ENCODE data around the gene SCGB1A1.

SCGB1A1 gene

GRCh38 chr11:62395885-62396551, 22.8 kb upstream of the SCGB1A1 start:
- FAIRE-seq (no peak), DNase-seq (ENCODE audit: insufficient read length, low spot score) (no peak)

DNA sequence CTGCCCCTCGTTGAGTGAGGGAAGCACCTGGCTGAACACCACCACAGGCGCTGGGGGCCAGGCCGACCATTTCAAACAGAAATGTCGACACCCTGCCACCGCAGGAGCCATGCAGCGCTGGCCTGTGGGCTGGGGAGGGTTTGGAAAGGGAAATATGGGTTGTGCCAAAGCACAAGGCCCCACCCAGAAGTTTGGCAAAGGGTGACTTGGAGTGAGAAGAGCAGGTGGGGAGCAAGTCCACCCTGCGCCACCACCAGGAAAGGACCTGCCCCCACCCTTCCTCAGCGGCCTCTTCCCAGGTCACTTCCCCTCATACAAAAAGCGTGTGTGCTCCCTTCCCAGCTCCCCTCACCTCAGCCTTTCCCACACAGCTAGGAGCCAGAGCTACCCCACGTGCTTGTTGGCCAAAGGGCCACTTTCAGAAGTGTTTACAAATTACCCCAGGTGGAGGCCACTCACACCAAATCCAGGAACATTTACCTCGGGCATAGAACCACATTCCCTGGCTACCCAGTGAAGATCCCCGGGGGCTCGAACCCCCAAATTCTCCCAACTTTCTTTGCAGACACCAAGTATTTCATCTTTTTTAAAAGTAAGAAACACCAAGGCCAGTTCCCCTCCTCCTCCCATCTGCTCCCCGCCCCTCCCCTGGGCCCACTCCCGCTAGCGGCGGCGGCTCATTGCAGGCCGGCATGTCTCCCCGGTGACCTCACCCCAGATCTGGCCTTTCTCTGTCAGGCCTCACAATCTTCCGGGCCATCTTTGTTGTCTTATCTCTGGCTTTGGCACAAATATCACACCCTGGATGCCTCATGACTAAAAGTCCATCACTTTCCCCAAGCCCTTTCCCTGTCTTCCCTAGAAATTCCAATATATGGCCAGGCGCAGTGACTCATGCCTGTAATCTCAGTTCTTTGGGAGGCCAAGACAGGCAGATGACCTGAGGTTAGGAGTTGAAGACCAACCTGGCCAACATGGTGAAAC, 20.5 kb upstream of the SCGB1A1 start:
- DNase-seq (ENCODE audit: insufficient read length, low spot score) = peak; percentile 32
- no peak for FAIRE-seq

DNA sequence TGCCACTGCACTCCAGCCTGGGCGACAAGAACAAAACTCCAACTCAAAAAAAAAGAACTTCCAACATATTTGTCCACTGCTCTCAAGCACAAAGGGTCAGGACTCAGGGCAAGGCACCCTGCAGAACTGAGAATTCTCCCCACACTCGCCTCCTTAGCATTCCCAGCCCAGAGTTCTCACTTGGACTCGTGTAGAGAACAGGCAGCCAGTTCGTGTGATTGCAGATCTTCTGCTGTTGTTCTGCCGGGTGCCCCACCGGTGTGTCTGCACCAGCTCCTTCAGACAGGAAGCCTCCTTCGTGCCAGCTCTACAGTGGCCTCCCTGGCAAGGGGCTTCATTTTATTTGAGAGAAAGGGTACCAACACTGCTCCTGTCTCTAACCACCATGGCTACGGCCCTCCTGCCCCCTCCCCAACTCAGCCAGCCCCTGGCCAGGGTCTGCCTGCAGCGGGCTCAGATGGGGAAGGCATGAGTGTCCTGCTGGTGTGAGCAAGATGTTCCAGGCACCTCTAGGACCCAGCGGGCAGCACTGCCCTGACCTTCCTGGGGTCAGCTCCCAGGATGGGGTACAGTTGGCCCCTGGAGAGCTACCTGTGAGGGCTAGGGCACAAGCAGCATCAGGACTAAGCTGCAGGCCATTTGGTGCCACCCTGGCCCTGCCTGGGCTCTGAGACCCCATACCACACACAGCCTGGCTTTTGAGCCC, 19.5 kb upstream of the SCGB1A1 start:
- no peak for DNase-seq (ENCODE audit: insufficient read length, low spot score)
- no peak for FAIRE-seq

- FAIRE-seq (no peak), DNase-seq (ENCODE audit: insufficient read length, low spot score) (no peak)
Measured at GRCh38 chr11:62399878-62400266, 19.0 kb upstream of the SCGB1A1 start.

DNA sequence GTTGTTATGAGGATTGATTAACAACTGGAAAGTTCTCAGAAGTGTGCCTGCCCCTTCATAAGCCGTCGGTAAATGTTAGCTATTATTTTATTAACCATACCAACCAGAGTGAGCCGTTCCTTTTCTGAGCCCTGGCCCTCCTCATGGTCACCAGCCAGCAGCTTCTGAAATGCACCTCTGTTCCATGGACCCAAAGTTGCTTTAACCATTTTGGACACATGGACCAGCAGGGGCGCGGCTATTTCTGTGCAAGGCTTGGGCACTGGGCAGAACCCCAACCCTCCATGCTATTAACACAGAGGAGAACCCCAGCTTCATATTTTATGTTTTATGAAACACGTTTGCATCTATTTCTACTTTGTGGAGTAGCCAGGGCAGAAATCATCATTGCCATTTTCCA, 18.6 kb upstream of the SCGB1A1 start:
- FAIRE-seq = no peak

GRCh38 chr11:62400760-62401159, 18.1 kb upstream of the SCGB1A1 start:
- FAIRE-seq (no peak), DNase-seq (ENCODE audit: insufficient read length, low spot score) (peak; percentile 29)

More for the DNA sequence above, 18.6 kb upstream of the SCGB1A1 start:
- DNase-seq (ENCODE audit: insufficient read length, low spot score) = no peak

- no peak for FAIRE-seq
Measured at GRCh38 chr11:62401356-62401755, 17.5 kb upstream of the SCGB1A1 start.

DNA sequence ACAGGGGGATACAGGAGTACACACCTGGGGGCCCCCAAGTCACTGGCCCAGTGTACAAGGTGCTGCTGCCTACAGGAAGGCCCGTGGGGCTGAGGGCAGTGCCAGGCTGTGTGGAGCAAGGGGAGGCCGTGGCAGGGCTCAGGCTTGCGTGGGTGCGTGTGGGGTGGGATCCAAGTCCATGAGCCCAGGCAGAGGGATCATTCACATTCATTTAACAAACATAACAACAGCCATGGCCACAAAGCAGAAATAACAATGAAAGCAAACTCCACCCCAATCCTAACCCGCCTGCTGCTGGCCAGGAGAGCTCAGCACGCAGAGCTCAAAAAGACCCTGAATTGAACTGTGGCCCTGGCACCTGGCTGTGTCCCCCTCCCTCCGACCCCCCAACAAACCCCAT, 17.0 kb upstream of the SCGB1A1 start:
- no peak for FAIRE-seq
- DNase-seq (ENCODE audit: insufficient read length, low spot score) = no peak

More at GRCh38 chr11:62401356-62401755, 17.5 kb upstream of the SCGB1A1 start:
- DNase-seq (ENCODE audit: insufficient read length, low spot score) = no peak

GRCh38 chr11:62402226-62402959, 16.4 kb upstream of the SCGB1A1 start:
- no peak for FAIRE-seq
- no peak for DNase-seq (ENCODE audit: insufficient read length, low spot score)

DNA sequence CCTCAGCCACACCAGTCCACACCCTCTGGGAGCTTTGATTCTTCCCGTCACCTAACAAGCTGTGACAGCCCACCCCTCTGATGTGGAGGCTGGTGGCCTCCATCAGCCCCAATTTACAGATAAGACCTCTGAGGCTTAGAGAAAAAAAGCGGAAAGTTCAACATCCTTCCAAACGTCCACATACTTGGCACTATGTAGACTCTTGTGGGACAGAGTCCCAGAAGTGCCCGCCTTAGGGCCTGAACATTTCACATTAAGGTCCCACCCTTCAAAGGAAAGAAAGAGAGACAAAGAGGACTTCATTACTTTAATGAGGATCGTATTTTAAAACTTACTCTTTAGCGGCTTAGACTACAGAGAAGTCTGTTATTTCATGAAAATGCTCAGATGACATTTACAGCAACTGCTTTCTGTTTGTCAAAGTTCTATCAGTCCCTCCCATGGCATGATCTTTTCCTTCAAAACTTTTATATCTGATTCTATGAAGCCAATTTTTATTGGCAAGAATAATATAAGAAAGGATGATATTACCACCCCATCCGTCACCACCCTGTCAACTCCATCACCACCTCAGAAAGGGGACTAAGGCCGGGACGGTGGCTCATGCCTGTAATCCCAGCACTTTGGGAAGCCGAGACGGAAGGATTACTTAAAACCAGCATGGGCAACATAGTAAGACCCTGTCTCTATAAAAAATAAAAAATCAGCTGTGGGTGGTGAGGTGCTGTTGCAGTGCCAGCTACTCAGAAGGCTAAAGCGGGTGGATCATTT, 15.7 kb upstream of the SCGB1A1 start:
- FAIRE-seq (no peak), DNase-seq (ENCODE audit: insufficient read length, low spot score) (no peak)

- FAIRE-seq (no peak), DNase-seq (ENCODE audit: insufficient read length, low spot score) (no peak)
Measured at GRCh38 chr11:62404435-62404834, 14.4 kb upstream of the SCGB1A1 start.

DNA sequence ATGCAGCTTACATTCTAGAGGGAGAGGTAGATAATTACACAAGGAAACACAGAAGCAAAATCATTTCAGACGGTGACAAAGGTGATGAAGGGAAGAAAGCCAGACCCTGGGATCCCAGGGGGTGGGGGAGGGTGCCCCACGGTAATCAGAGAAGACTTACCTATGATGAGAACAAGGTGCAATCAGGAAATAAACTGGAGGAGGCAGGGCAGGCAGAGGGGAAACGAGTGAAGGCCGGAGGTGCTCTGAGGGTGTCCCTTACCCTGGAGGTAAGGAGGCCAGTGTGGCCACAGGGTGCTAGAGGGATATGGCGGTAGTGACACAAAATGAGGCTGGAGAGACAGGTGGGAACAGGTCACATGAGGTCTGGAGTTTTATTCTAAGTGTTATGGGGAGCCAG, 13.9 kb upstream of the SCGB1A1 start:
- FAIRE-seq (no peak), DNase-seq (ENCODE audit: insufficient read length, low spot score) (no peak)

GRCh38 chr11:62406034-62406433, 12.8 kb upstream of the SCGB1A1 start:
- FAIRE-seq = no peak

DNA sequence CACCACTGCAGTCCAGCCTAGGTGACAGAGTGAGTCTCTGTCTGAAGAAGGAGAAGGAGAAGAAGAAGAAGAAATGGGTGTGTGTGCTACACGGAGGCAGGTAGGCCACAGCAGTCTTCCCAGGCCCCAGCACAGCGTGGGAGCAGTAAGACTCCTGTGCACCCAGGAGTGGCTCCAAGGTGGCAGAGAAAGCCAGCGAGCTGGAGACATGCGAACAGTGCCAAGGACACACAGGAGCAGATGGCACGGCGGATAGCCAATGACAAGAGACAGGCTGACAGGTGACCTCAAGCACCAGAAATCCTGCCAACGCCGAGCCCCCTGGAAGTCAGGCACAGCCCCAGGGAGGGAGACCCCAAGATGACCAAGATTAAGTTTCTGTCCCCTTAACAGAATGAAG, 9.0 kb upstream of the SCGB1A1 start:
- DNase-seq (ENCODE audit: insufficient read length, low spot score) (no peak), FAIRE-seq (no peak)

More at GRCh38 chr11:62406034-62406433, 12.8 kb upstream of the SCGB1A1 start:
- no peak for DNase-seq (ENCODE audit: insufficient read length, low spot score)

GRCh38 chr11:62410972-62411371, 7.9 kb upstream of the SCGB1A1 start:
- DNase-seq (ENCODE audit: insufficient read length, low spot score) (no peak), FAIRE-seq (no peak)

GRCh38 chr11:62411524-62411923, 7.3 kb upstream of the SCGB1A1 start:
- no peak for FAIRE-seq
- no peak for DNase-seq (ENCODE audit: insufficient read length, low spot score)

GRCh38 chr11:62413060-62413696, 5.7 kb upstream of the SCGB1A1 start:
- FAIRE-seq = no peak
- DNase-seq (ENCODE audit: insufficient read length, low spot score) = no peak

- DNase-seq (ENCODE audit: insufficient read length, low spot score) (no peak), FAIRE-seq (no peak)
Measured at GRCh38 chr11:62416596-62416995, 2.2 kb upstream of the SCGB1A1 start.

GRCh38 chr11:62418136-62418535, 697 bp upstream of the SCGB1A1 start:
- FAIRE-seq = no peak
- DNase-seq (ENCODE audit: insufficient read length, low spot score) = no peak
